Cardiac septum (tissue), 1 donor: ENCODE measurements around the gene DPEP2. TPM values are rescaled to one million over a fixed set of nuclear protein-coding genes. Genes with fewer than 3 reads are reported as not detected.
"Not testable (repeated sequence)": the region's sequence is repeated elsewhere in the genome, so short reads cannot be mapped to it uniquely, and the experiment has no call there.

Source experiments
- DNase-seq: peaks from one replicate; pipeline ENCODE4 v3.0.0-alpha.2; 2020; ENCODE audit warnings: low spot score
- intact Hi-C: fragments of 100-400 bp; cut with DNase I; formaldehyde crosslinking; loops from one replicate; pipeline ENCODE4 v1.14.0; 2022
- total RNA-seq: library from RNA; stranded (reverse); fragmentation: NEBNext Ultra II Directional; extraction: Animal tissue kit (Norgen Biotek cat#: 25700); gene quantifications from one replicate; pipeline ENCODE4 v1.2.1, GENCODE V29; 2021
- donor health status: DM: no; HTN: no; CAD: no.

DPEP2 gene
- total RNA-seq, 1 donor from 2014 or later = 0.78 TPM

DNA sequence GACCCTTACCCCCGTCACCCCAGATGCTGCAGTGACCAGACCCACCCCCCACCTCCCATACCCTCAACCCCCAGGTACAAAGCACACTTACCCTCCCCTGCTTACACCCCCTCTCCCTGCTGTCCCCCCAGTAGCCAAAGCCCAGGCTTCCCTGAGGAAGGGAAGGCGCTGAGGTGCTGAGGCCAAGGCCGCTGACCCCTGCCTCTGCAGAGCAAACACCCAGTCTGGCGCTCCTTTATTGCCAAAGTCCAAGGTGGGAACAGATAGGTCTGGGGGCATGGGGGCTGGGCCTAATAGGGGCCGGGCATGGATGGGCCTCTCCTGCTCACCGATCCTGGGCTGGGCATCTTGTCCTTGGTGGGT lies 56.0 kb downstream of the DPEP2 start:
- intact Hi-C loops = no loop called here
- DNase-seq = no peak

DNA sequence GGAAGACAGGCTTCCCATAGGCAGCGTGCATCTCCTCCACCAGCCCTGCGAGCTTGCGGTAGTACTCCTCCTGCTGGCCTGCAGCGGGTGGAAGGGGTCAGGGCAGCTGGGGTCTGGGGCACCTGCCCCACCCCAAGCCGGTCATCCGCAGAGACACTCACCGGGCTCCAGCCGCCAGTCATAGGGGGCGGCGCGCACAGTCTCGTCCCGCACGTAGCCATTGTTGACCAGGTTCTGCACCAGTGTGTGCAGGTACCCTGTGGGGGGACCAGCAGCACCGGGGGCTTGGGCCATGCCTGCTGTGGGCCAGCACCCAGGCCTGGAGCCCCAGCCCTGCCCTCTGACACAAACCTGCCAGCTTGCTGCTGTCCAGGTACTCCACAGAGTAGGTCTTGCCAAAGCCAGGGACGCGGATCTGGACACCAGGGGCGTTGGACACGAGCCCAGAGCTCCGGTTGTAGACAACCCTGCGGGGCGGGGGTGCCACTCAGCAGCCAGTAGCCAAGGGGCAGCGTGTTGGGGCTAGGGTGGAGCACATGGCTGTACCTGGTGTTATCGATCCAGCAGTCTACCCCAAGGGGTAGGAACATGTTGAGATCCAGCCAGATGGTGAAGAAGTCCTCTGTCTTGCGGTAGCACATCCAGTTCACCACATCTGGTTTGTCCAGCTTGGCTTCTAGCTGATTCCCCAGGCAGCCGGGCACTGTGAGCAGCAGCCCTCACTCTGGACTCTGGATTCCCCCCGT lies 56.6 kb downstream of the DPEP2 start:
- intact Hi-C loops = no loop called here
- no peak for DNase-seq

DNA sequence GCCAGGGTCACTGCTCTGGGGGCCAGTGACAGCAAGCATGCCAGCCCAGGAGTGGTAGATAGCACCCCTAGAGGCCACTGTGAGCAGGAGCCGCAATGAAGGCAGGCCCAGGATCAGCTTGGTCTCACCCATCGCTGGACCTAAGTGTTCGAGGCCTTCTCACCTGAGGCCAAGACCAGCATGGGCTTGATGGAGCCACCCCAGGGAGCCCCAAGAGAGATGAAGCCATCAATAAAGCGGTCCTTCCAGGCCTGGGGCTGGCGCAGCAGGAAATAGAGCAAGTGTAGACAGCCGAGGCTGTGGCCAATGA lies 57.1 kb downstream of the DPEP2 start:
- intact Hi-C loops = no loop called here
- no peak for DNase-seq

- intact Hi-C loops = loop anchor here (2.0 kb wide), 1 partner anchor 23 kb away; no protein-coding TSS in a partner anchor
- DNase-seq = no peak
Measured at GRCh38 chr16:67941469-67942199, 57.6 kb downstream of the DPEP2 start.

DNA sequence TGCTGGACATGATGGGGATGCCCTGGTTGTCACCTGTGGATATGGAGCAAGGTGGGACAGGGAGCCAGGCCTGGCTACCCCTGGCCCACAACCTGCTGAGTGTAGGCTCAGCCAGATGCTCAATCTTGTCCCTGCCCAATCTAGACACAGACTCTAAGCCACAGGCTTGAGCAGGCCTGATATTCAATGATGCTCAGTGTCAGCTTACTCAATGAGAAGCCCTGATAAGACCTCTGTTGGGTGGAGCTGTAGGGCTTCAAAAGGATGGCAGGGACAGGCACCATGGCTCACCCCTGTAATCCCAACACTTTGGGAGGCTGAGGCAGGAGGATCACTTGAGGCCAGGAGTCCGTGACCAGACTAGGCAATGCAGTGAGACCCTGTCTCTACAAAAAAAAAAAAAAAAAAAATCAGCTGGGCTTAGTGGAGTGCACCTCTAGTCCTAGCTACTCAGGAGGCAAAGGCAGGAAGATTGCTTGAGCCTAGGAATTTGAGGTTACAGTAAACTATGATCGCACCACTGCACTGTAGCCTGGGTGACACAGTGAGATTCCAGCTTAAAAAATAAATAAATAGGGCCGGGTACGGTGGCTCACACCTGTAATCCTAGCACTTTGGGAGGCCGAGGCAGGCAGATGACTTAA lies 58.7 kb downstream of the DPEP2 start:
- no peak for DNase-seq
- intact Hi-C loops = loop anchor here (2.0 kb wide), 1 partner anchor 24 kb away; no protein-coding TSS in a partner anchor

DNA sequence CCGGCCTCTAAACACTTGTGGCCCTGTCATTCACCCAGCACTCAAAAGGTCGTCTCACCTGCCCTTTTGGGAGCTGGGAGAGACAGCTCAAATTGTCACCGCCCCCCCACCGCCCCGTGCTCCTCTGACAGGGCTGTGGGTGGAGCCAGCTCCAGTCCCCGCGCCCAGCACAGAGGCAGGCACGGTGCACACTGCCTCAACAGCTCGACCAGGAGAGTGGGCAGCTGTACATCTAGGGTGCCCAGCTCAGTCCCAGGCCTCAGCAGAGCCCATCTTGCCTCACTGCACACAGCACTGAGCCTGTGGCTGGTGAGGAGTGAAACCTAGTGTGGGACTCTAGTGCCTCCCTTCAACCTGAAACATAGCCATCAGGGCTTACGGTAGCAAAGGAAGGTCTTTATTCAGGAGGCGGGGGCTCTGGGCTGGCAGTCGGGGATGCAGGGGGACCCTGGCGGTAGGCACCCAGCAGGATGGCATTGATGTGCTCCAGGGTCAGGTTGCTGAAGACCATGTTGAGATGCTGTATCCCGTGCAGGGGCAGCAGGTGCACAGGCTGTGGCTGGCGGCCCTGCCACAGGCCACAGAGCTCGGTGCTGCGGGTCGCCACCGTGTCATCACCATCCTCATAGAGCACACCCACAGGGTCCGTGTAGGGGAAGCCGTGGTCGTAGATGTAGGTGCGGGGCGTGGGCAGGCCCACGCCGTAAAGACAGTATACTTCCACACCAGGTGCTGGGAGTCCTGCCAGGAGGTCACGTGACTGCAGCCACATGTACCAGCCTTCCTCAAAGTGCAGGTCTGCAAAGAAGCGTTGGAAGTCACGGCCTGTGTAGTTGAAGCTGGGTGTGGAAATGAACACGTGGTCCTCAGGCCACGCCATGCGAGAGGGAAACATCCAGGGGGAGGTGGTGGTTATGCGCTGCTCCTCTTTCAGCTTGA lies 59.5 kb downstream of the DPEP2 start:
- DNase-seq = no peak
- intact Hi-C loops = loop anchor here (2.0 to 10.0 kb wide), 2 partner anchors 25 to 415 kb away; partner anchors contain the start of gene RIPOR1

GRCh38 chr16:67937713-67938112 lies 61.6 kb downstream of the DPEP2 start:
- not testable (repeated sequence) for DNase-seq
- intact Hi-C loops = loop anchor here (10.0 kb wide), 1 partner anchor 413 kb away; the partner anchor contains the start of gene RIPOR1

Other genes starting within 250 kb of the DPEP2 start
- gene RANBP10, start 192.9 kb downstream of the DPEP2 start, total RNA-seq = 16.4 TPM
- 0.51 TPM for gene TSNAXIP1, start 192.6 kb downstream of the DPEP2 start, total RNA-seq
- gene THAP11, start 157.2 kb downstream of the DPEP2 start, total RNA-seq = 23.0 TPM
- gene NUTF2, start 152.6 kb downstream of the DPEP2 start, total RNA-seq = 87.1 TPM
- 27.9 TPM for gene CENPT, start 151.8 kb downstream of the DPEP2 start, total RNA-seq
- gene EDC4, start 126.4 kb downstream of the DPEP2 start, total RNA-seq = 43.8 TPM
- gene NRN1L, start 114.6 kb downstream of the DPEP2 start, total RNA-seq = 2.1 TPM
- 22.6 TPM for gene PSKH1, start 106.2 kb downstream of the DPEP2 start, total RNA-seq
- gene CTRL, start 67.6 kb downstream of the DPEP2 start, total RNA-seq = not detected
- gene PSMB10, start 62.6 kb downstream of the DPEP2 start, total RNA-seq = 66.1 TPM
- 29.8 TPM for gene LCAT, start 55.4 kb downstream of the DPEP2 start, total RNA-seq
- gene SLC12A4, start 30.8 kb downstream of the DPEP2 start, total RNA-seq = 121 TPM
- not detected for gene DPEP3, start 19.0 kb downstream of the DPEP2 start, total RNA-seq
- not detected for gene DPEP2NB, start 16.4 kb upstream of the DPEP2 start, total RNA-seq
- gene DDX28, start 23.7 kb upstream of the DPEP2 start, total RNA-seq = 8.6 TPM
- 6.4 TPM for gene DUS2, start 23.8 kb upstream of the DPEP2 start, total RNA-seq
- gene NFATC3, start 85.9 kb upstream of the DPEP2 start, total RNA-seq = 22.9 TPM
- gene ESRP2, start 236.6 kb upstream of the DPEP2 start, total RNA-seq = not detected
- 46.7 TPM for gene PLA2G15, start 245.9 kb upstream of the DPEP2 start, total RNA-seq